ENCODE results near the gene HSPE1.
"Not testable (repeated sequence)": the region's sequence is repeated elsewhere in the genome, so short reads cannot be mapped to it uniquely, and the experiment has no call there.

HSPE1 gene

DNA sequence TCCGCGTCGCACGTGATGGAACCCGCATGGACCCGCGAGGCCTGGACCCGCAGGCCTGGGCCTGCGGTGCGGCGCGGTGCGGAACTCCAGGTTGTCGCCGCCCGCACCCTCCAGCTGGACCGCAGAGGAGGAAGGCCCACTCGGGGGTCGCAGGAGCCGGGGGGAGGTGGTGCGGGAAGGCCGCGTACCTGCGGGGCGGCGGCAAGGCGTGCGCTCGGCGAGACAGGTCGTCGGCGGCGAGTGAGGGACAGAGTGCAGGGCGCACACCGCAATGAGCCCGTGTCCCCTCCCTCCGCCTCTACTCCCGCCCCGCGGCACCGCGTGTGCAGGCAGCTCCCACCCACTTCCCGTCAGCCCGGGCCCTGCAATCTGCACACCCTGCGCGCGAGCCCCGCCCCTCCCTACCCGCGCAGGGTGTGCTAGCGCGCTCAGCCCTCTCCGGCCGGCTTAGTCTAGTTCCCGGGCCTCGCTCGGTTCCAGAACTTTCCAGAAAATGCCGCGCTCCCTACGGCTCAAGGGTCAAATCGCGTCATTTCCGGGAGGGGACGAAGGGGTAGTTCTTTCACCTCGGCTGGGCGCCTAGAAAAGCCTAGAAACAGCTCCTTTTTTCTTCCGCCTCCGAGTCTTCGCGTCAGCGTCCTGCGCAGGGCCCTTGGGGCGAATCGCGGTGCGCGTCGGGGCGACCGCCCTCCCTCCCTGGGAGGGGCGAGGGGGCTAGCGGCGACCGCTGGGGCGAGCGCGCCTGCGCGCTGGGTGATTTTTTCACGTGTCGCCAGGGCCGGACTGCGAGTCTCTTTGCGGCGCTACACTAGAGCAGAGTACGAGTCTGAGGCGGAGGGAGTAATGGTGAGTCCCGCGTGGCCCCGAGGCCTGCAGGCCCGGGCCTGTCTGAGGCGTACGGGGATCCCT, at the start of gene HSPE1, which contains the start of gene HSPD1:
Gene HSPE1 (plus strand): TSS at position 786 of the 909 bp plus-strand sequence. CDS start 58 bp downstream, at position 844.
Gene HSPD1 (minus strand): TSS at position 247 of the 909 bp plus-strand sequence. CDS start 992 bp downstream, outside the sequence.
- peak; percentile 99 to 100 for DNase-seq (ENCODE audit: low read depth in 2 of 2)

DNA sequence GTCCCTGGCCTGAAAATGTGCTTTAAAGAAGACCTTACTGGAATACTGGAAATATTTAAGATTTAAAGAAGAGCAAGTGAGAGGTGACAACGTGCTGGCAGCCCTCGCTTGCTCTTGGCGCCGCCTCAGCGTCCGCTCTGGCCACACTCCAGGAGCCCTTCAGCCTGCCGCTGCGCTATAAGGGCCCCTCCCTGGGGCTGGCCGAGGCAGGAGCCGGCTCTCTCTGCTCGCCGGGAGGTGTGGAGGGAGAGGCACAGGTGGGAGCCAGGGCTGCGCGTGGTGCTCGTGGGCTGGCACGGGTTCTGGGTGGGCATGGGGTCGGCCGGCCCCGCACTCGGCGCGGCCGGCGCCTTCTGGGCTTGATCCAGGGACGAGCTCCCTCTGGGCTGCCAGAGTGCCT, 49.7 kb upstream of the HSPE1 start:
- no peak for DNase-seq (ENCODE audit: low read depth in 2 of 2)

GRCh38 chr2:197450935-197451358, 49.2 kb upstream of the HSPE1 start:
- DNase-seq (ENCODE audit: low read depth in 2 of 2), result not testable (repeated sequence)

DNA sequence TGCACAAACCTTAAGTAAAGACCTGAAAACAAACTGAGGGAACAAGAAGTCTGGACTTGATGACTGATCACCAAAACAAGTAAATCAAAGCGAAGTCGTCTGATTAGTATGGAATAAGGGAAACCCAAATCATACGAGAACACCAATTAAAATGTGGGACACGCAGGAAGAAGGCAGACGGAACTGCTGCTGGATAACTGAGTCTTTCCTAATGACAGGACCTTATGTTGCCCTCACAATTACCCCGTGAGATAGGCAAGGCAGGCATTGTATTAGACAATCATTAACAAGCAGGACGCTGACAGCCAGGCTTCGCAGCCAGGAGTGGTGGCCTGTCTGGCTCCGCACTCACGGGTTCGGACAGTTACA, 47.4 kb upstream of the HSPE1 start:
- DNase-seq (ENCODE audit: low read depth in 2 of 2), result no peak

DNA sequence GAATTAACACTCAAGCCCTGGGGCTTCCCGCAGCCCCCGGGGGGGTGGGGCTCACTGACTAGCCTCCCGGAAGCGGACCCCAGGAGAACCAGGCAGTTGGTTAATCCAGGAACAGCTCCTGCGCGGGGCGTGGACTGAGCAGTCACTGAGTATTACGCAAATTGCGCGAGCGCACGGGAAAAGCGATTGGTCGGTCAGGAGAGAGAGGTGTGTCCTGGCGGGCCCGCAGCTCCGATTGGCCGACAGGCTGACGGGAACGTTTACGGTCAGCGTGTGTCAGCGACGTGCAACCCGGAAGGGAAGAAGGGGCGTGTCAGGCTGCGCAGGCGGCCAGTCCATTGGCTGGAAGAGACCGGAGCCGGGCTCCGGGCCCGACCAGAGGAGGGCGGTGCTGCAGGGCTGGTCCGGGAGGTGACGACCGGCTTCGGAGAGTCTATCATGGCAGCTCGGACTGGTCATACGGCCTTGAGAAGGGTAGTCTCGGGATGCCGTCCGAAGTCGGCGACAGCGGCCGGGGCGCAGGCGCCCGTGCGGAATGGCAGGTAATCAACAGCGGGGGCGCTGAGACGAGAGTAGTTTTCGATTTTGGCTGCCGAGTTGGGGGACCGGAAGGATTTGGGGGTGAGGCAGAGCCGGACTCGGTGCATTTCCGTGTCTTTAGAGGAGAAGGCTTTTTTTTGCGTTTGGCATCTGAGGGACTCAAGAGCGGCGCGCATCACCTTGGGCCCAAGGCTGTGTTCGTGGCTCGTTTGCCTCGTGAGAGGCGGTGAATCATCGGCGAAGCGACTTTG, 46.9 kb upstream of the HSPE1 start, which contains the start of gene COQ10B:
Gene COQ10B (plus strand): TSS at position 430 of the 791 bp plus-strand sequence. CDS start 9 bp downstream, at position 439.
- peak; percentile 98 to 99 for DNase-seq (ENCODE audit: low read depth in 2 of 2)

GRCh38 chr2:197453914-197454398, 46.2 kb upstream of the HSPE1 start:
- DNase-seq (ENCODE audit: low read depth in 2 of 2), result no peak

GRCh38 chr2:197454923-197455322, 45.3 kb upstream of the HSPE1 start:
- DNase-seq (ENCODE audit: low read depth in 2 of 2), result no peak

- no peak for DNase-seq (ENCODE audit: low read depth in 2 of 2)
Measured at GRCh38 chr2:197455428-197455827, 44.8 kb upstream of the HSPE1 start.

- no peak for DNase-seq (ENCODE audit: low read depth in 2 of 2)
Measured at GRCh38 chr2:197460649-197461048, 39.5 kb upstream of the HSPE1 start.

GRCh38 chr2:197461057-197461456, 39.1 kb upstream of the HSPE1 start:
- DNase-seq (ENCODE audit: low read depth in 2 of 2), result no peak

DNA sequence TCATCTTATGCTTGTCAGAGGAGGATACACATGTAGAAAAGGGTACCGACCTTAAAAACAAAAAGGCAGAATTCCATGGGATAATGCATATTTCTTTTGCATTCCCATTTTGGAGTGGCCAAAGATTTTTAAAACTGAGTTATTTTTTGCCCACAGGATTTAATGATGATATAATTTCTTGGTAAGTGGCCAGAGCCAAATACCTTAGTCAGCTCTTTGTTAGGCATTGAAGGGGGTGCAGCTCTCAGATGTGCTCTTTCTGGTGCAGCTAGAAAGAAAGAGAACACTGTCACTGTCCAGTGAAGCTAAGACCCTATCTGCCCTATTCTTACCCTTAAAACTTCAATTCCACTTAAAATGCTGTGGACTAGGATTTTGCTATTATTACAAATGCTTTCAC, 36.0 kb upstream of the HSPE1 start:
- DNase-seq (ENCODE audit: low read depth in 2 of 2), result peak in 1 of 2 experiments; percentile 6

DNA sequence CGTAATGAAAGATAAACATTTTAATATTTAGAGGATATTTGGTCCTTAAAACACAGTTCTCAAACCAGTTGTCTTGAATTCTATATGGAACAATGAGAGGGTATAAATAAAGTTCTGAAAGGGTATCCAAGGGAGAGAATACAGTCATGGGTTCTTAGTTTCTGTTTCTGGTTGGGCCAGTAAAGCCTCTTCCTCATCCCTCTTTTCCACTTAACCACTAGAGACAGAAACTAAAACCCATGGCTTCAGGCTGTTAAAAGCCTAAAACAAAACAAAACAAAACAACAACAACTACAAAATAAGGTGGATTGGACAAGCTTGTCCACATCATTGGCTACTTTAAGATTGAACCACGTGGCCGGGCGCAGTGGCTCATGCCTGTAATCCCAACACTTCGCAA, 28.0 kb upstream of the HSPE1 start:
- no peak for DNase-seq (ENCODE audit: low read depth in 2 of 2)

- no peak for DNase-seq (ENCODE audit: low read depth in 2 of 2)
Measured at GRCh38 chr2:197477797-197478196, 22.4 kb upstream of the HSPE1 start.

GRCh38 chr2:197480165-197481036, 19.8 kb upstream of the HSPE1 start:
- no peak for DNase-seq (ENCODE audit: low read depth in 2 of 2)

- not testable (repeated sequence) for DNase-seq (ENCODE audit: low read depth in 2 of 2)
Measured at GRCh38 chr2:197484248-197484647, 15.9 kb upstream of the HSPE1 start.

GRCh38 chr2:197486175-197486574, 14.0 kb upstream of the HSPE1 start:
- DNase-seq (ENCODE audit: low read depth in 2 of 2), result no peak

GRCh38 chr2:197487385-197487784, 12.8 kb upstream of the HSPE1 start:
- DNase-seq (ENCODE audit: low read depth in 2 of 2), result no peak

- DNase-seq (ENCODE audit: low read depth in 2 of 2), result no peak
Measured at GRCh38 chr2:197495433-197496134, 4.6 kb upstream of the HSPE1 start.

GRCh38 chr2:197496695-197497094, 3.5 kb upstream of the HSPE1 start:
- DNase-seq (ENCODE audit: low read depth in 2 of 2), result no peak

DNA sequence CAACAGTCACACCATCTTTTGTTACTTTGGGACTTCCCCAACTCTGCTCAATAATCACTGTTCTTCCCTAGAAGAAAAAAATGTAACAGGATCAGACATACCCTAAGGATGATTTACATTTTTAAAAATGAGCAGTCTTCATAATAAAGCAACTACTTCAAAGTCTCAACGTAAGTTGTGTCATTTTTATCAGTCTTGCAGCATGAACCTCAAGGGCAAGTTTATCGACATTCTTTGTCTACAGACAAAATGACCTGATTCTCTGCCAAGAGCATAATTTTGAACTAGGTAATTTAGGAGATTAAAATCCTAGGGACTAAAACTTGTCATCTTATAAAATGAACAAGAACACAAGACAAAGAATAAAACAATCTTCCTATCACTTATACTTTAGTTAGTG, 2.9 kb upstream of the HSPE1 start:
- DNase-seq (ENCODE audit: low read depth in 2 of 2), result no peak
